GM19351 (cell line): ENCODE data around the gene HAPLN2.
"Not testable (repeated sequence)": the region's sequence is repeated elsewhere in the genome, so short reads cannot be mapped to it uniquely, and the experiment has no call there.

Experiments
- ATAC-seq: cut with Tn5 transposase; IDR thresholded peaks from one replicate; pipeline ENCODE4 v1.9.1; 2021; ENCODE audit warnings: mild to moderate bottlenecking, moderate library complexity; ENCODE audit not compliant: unreplicated experiment

Gene HAPLN2

GRCh38 chr1:156591432-156592157 lies 27.6 kb upstream of the HAPLN2 start, which contains the start of gene NAXE:
NAXE (plus strand) TSS chr1:156591776; CDS start chr1:156591805, 29 bp downstream.
- ATAC-seq, result peak; percentile 86

DNA sequence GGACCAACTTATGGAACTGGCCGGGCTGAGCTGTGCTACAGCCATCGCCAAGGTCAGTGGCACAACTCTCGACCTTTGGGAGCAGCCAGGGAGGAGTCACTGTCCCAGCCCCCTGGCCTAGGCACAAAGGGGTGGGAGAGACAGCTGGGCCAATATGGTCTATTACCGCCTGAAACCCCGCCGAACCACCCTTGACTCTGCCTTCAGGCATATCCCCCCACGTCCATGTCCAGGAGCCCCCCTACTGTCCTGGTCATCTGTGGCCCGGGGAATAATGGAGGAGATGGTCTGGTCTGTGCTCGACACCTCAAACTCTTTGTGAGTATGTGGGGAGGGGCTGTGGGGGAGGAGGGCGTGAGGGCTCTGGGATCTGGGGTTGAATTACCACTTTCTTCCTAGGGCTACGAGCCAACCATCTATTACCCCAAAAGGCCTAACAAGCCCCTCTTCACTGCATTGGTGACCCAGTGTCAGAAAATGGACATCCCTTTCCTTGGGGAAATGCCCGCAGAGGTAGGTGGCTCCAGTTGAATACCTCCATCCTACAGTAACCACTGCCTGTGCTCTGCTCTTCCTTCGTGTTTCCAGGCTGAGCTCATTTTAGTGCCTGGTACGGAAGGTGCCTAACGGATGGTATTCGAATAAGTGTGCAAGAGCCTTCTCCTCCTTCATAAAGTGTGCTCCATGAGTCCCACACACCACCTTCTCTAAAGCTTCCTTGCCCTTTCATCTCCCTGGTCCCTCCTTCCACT lies 26.9 kb upstream of the HAPLN2 start:
- ATAC-seq, result no peak

DNA sequence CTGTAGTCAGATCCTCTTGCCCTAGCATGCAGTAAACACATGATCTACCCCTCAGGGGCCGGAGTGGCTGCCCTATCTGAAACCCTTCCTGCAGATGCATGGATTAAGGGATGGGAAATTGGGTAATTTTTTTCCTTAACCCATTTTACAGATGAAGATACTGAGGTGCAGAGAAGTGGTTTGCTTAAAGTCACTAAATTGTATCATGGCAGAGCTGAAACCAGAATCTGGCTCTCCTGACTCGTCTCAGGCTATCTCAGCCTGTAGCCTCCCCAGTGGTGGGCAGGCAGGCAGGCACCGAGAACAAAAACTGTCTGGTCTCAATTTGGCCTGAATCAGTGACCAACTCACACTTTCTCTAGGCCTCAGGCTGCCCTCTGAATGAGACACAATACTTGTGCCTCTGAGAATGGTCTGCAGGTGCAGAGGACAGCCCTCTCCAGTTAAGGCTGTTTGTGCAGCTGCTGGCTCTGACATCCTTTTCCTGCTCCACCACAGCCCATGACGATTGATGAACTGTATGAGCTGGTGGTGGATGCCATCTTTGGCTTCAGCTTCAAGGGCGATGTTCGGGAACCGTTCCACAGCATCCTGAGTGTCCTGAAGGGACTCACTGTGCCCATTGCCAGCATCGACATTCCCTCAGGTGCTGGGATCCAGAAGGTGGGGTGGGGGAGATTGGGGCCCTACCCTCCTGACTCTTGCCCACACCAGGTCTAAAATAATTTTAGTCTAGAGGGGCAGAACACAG lies 26.1 kb upstream of the HAPLN2 start:
- no peak for ATAC-seq

- no peak for ATAC-seq
Observed at GRCh38 chr1:156593661-156593989, 25.6 kb upstream of the HAPLN2 start.

DNA sequence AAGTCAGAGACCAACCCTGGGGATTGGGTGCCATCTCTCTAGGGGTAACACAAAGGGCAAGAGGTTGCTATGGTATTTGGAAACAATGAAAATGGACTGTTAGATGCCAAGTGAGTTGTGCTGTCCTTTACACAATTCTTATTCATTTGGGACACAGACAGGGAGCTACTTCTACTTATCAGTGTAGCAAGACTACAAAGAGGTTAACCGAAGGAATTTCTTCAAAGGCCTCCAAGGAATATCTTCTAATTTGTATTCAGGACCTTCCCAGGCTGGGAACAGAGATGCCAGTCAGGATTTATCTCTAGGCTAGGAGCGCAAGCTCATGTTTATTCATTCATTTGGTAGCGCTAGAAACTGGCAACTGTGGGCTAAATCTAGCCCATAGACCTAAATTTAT lies 25.0 kb upstream of the HAPLN2 start:
- ATAC-seq, result no peak

DNA sequence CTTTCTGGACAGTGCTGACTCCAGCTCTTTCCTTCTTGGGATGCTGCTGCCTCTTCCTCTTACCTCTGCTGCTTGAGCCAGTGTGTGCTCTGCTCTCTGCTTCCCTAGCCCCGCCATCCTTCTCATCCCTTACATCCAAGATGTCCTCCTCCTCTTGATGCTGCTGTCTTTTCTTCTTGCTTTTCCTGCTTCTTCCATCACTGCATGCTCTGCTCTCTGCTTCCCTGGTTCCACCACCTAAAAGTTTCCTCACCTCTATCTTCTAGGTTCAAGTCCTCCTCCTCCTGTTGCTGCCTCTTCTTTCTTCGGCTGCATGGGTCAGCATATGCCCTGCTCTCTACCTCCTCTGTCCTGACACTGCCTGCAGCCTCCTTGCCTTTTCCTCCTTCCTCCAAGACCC lies 24.2 kb upstream of the HAPLN2 start:
- ATAC-seq, result no peak

GRCh38 chr1:156596426-156596825 lies 22.8 kb upstream of the HAPLN2 start:
- ATAC-seq, result no peak

DNA sequence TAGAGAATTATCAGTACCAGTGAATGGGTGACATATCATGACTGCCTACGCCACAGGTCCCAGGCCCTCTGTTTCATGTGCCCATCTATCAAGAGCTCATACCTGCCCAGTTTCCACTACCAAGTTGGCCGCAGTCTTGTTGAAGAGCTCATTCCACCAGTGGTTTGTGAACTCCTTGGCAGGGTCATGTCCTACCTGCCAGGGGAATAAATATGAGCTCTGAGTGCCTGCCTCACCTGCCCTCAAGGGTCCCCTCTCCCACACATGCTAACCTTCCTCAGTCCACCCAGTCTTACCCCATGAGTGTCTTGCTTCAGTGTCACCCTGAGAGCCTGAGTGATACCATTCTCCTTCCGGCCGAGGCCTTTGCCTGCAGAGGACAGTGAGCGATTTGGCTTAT lies 21.1 kb upstream of the HAPLN2 start:
- ATAC-seq, result no peak

DNA sequence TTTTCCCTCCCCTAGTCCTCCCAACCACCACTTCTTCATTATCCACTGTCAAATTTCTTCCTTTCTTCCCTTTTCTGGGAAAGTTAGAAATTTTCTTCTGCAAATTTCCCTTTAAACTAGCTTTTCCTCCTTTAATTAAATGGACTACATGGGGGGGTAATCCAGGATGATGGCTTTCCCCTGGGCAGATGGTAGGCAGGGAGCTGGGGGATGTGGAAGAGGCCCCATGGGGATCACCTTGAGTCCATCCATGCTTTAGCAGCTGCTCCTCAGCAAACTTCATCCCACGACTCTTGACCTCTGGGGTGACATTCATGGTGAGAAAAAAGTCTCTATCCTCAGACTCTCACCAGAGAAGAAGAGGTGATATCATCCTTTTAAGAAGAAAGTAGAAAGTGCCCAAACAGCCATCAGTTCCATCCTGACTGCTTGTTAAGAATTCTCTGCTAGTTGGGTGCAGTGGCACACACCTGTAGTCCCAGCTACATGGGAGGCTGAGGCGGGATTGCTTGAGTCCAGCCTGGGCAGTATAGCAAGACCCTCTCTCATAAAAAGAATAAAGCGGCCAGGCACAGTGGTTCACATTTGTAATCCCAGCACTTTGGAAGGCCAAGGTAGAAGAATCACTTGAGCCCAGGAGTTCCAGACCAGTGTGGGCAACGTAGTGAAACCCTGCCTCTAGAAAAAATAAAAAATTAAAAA lies 20.3 kb upstream of the HAPLN2 start:
- no peak for ATAC-seq

DNA sequence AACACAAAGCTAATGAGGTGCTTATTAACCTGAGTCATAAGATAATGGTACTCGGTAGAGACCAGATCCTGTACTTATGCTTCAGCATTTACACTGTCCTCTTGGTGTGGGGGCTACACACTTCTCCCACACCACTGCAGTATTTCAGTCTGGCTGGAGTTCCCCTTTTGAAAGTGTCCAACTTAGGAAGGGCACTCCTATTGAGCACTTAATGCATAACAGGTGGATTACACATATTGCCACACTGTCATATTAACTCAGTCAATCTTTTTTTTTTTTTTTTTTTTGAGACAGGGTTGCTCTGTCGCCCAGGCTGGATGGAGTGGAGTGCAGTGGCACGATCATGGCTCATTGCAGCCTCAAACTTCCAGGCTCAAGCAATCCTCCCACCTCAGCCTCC lies 19.4 kb upstream of the HAPLN2 start:
- ATAC-seq, result peak; percentile 44

DNA sequence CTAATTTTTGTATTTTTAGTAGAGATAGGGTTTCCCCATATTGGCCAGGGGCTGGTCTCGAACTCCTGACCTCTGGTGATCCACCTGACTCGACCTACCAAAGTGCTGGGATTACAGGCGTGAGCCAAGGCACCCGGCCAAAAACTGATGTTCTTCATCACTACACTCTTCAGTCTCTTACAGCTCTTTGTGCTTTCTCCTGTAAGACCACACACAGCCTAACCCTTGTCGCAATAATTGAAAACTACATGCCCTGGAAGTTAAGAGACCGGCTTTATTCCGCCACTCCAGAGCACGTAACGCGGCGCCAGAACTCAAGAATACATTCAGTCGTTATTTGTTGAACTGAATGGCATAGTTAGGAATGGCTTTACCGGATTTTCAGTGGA lies 18.5 kb upstream of the HAPLN2 start:
- no peak for ATAC-seq

- ATAC-seq, result no peak
Observed at GRCh38 chr1:156601122-156601830, 17.9 kb upstream of the HAPLN2 start, which contains the start of gene GPATCH4. GPATCH4 (minus strand) TSS chr1:156601479.

DNA sequence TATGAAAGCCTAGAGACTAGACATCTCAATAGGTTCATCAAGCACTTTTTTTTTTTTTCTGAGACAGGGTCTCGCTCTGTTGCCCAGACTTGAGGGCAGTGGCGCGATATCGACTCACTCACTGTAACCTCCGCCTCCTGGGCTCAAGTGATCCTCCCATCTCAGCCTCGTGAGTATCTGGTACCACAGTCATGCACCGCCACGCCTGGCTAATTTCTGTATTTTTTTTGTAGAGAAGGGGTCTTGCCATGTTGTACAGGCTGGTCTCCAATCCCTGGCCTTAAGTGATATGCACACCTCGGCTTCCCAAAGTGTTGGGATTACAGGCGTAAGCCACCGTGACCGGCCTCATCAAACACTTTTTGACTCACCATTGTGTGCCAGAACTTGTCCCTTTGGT lies 17.3 kb upstream of the HAPLN2 start:
- no peak for ATAC-seq

DNA sequence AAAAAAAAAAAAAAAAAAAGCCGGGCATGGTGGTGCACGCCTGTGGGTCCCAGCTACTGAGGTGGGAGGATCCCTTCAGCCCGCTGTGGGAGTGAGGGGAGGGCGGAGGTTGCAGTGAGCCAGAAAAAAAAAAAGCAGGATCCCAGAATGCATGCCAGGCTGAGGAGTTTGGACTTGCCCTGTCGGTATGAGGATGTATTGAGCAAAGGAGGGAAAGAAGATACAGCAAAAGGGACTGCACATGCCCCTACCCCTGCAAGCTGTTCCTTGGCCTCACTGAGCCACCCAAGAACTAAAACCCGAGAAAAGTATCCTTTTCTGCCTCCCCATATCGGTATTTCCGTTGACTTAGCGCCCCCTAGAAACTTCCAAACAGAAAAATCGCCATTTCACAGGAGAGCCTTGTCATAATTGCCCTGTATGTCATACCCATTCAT lies 16.6 kb upstream of the HAPLN2 start:
- ATAC-seq, result no peak

DNA sequence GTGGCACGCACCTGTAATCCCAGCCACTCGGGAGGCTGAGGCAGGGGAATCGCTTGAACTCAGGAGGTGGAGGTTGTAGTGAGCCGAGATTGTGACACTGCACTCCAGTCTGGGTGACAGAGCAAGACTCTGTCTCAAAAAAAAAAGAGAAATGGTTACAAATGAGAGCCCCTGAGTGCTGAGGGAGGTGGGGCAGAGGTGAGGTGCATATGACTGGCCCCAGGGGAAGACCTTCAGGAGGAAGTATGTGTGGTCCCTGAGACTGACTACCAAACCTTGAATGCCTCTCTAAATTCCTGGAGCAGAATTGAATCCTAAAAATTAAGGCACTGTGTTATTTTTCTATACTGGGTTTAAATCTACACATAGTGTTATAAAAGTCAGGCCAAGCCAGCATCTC lies 11.9 kb upstream of the HAPLN2 start:
- ATAC-seq, result not testable (repeated sequence)

- peak; percentile 81 for ATAC-seq
Observed at GRCh38 chr1:156608036-156608674, 11.1 kb upstream of the HAPLN2 start.

DNA sequence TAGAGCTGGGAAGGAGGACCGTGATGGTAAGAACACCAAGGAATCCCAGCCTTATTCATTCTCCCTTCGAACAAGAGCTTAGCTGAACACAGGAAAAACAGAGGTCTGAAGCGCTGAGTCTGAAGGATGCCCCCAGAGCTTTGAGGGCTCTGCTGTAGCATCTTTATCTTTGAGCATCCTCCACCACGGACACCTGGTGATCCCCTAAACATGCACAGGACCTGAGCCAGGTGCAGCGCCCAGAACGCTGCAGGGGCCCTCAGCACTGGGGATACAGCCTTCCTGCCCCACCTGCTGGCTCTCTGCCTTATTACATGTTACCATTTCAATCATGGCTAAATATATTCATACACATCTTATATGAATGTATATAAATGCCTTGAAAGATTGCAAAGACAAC lies 10.2 kb upstream of the HAPLN2 start:
- ATAC-seq, result no peak

- ATAC-seq, result not testable (repeated sequence)
Observed at GRCh38 chr1:156610072-156610471, 9.1 kb upstream of the HAPLN2 start.

- ATAC-seq, result no peak
Observed at GRCh38 chr1:156612666-156613065, 6.5 kb upstream of the HAPLN2 start.

DNA sequence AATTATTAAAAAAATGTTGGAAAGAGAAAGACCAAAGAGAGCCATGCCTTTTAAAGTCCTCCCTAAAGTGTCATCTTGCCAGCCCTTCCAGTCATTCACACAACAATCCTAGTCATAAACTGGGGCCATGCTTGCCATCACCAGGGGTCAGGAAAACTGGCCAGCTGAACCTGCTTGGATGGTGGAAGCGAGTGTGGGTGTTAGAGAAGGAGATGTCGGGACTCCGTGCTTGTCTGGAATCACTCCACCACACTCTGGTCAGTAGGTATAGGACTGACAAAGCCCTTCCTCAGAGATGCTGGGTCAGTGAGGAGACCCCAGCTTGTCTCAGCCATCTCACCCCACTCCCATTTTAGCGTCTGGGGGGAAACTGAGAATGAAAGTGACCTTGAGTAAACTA lies 3.3 kb upstream of the HAPLN2 start:
- ATAC-seq, result no peak
